ENCODE results near the gene HYAL2.

DNA sequence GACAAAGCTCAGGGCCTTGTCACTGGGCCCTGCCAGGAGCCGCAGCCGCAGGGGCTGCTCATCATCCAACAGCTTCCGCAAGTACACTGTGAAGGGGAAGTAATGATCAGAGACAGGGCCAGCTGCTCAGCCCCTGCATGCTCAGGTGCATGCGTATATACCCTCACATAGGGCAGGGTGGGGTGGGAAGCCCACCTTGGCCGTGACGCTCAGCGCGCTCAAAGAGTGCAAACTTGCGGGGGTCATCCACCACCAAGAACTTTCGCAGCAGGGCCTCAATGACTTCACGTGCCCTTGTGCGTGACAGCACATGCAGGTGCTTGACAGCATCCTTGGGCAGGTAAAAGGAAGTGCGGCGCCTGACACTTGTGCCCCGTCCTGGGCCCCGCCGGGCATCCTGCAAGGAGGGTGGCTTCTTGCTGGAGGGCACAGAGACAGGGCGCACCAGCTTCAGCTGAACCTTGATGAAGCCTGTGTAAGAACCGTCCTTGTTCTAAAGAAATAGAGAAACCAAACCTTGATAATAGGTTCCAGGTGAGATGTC is 8.9 kb upstream of the HYAL2 start:
- TF ChIP-seq POLR2A (IDR thresholded peaks at IDR 0.05; ENCODE audit: low read depth): no peak
- TF ChIP-seq, protein P1, sequence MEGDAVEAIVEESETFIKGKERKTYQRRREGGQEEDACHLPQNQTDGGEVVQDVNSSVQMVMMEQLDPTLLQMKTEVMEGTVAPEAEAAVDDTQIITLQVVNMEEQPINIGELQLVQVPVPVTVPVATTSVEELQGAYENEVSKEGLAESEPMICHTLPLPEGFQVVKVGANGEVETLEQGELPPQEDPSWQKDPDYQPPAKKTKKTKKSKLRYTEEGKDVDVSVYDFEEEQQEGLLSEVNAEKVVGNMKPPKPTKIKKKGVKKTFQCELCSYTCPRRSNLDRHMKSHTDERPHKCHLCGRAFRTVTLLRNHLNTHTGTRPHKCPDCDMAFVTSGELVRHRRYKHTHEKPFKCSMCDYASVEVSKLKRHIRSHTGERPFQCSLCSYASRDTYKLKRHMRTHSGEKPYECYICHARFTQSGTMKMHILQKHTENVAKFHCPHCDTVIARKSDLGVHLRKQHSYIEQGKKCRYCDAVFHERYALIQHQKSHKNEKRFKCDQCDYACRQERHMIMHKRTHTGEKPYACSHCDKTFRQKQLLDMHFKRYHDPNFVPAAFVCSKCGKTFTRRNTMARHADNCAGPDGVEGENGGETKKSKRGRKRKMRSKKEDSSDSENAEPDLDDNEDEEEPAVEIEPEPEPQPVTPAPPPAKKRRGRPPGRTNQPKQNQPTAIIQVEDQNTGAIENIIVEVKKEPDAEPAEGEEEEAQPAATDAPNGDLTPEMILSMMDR (IDR thresholded peaks at IDR 0.05): no peak
